Measurements from ENCODE around the gene BASP1.

BASP1 gene

GRCh38 chr5:17230808-17231525 lies 13.5 kb downstream of the BASP1 start:
- Histone ChIP-seq H3K79me1 (ENCODE audit: low read length) (peaks cover 2% of the 10 kb centered on the region), H3K18ac (ENCODE audit: low read length) (no peak overlapping the region), H3K4me2 (ENCODE audit: low read length) (no peak overlapping the region), H3K4me1 (ENCODE audit: control insufficient read depth in 1 of 2, insufficient read depth in 2 of 2, low read length in 2 of 2) (peaks cover 7 to 15% of the 10 kb centered on the region in 2 experiments), H3K9ac (ENCODE audit: low read length) (no peak overlapping the region), H2BK12ac (ENCODE audit: low read length) (no peak overlapping the region), H4K91ac (ENCODE audit: low read depth, low read length) (no peak overlapping the region), H4K8ac (ENCODE audit: low read depth, low read length) (no peak overlapping the region), H3K27ac (ENCODE audit: low read depth, low read length) (no peak overlapping the region), H2AFZ (ENCODE audit: insufficient read depth, low read length, poor library complexity) (no peak overlapping the region), H2BK120ac (ENCODE audit: insufficient read depth, low read length, poor library complexity) (no peak overlapping the region), H3K79me2 (ENCODE audit: control insufficient read depth, insufficient read depth, low read length, poor library complexity) (peaks cover 14% of the 10 kb centered on the region), H3K14ac (ENCODE audit: low read length) (no peak overlapping the region), H3K27me3 (ENCODE audit: insufficient read depth, low read length) (no peaks in the 10 kb centered on the region), H3K9me3 (ENCODE audit: insufficient read depth, low read depth, low read length) (no peaks in the 10 kb centered on the region), H4K12ac (ENCODE audit: low read depth, low read length) (no peak overlapping the region), H3K4me3 (ENCODE audit: low read depth, low read length) (no peak overlapping the region), H2BK5ac (ENCODE audit: low read depth, low read length, poor library complexity) (no peak overlapping the region), H3K23ac (ENCODE audit: low read length) (no peak overlapping the region), H2AK5ac (ENCODE audit: low read length) (no peak overlapping the region), H3K36me3 (ENCODE audit: control insufficient read depth in 1 of 2, insufficient read depth in 2 of 2, low read length in 2 of 2) (peaks cover 3 to 23% of the 10 kb centered on the region in 2 experiments), H3K4ac (ENCODE audit: low read depth, low read length) (peak overlapping the region; percentile 55)
- no peak for DNase-seq
- WGBS (ENCODE audit: extremely low coverage, insufficient coverage, insufficient read length): 100% methylated on average over 2 of the region's 10 CpGs

GRCh38 chr5:17232405-17232804 lies 15.0 kb downstream of the BASP1 start:
- DNase-seq: no peak
- WGBS (ENCODE audit: extremely low coverage, insufficient coverage, insufficient read length): no CpG with 5 or more reads among the region's 9 CpGs

GRCh38 chr5:17233488-17233887 lies 16.1 kb downstream of the BASP1 start:
- Histone ChIP-seq H2AK5ac (ENCODE audit: low read length) (no peak overlapping the region), H4K91ac (ENCODE audit: low read depth, low read length) (no peak overlapping the region), H3K27ac (ENCODE audit: low read depth, low read length) (no peak overlapping the region), H3K14ac (ENCODE audit: low read length) (no peak overlapping the region), H3K27me3 (ENCODE audit: insufficient read depth, low read length) (no peaks in the 10 kb centered on the region), H3K4me2 (ENCODE audit: low read length) (no peak overlapping the region), H2BK5ac (ENCODE audit: low read depth, low read length, poor library complexity) (no peak overlapping the region), H3K4me3 (ENCODE audit: low read depth, low read length) (no peak overlapping the region), H3K79me1 (ENCODE audit: low read length) (peaks cover 1% of the 10 kb centered on the region), H3K4me1 (ENCODE audit: control insufficient read depth in 1 of 2, insufficient read depth in 2 of 2, low read length in 2 of 2) (peaks cover 1 to 8% of the 10 kb centered on the region in 2 experiments), H4K12ac (ENCODE audit: low read depth, low read length) (no peak overlapping the region), H2AFZ (ENCODE audit: insufficient read depth, low read length, poor library complexity) (no peak overlapping the region), H3K23ac (ENCODE audit: low read length) (no peak overlapping the region), H2BK12ac (ENCODE audit: low read length) (no peak overlapping the region), H3K79me2 (ENCODE audit: control insufficient read depth, insufficient read depth, low read length, poor library complexity) (peaks cover 14% of the 10 kb centered on the region), H3K9ac (ENCODE audit: low read length) (no peak overlapping the region), H3K4ac (ENCODE audit: low read depth, low read length) (peak overlapping the region; percentile 49), H2BK120ac (ENCODE audit: insufficient read depth, low read length, poor library complexity) (no peak overlapping the region), H3K36me3 (ENCODE audit: control insufficient read depth in 1 of 2, insufficient read depth in 2 of 2, low read length in 2 of 2) (peaks cover 5 to 23% of the 10 kb centered on the region in 2 experiments), H4K8ac (ENCODE audit: low read depth, low read length) (no peak overlapping the region), H3K9me3 (ENCODE audit: insufficient read depth, low read depth, low read length) (no peaks in the 10 kb centered on the region), H3K18ac (ENCODE audit: low read length) (no peak overlapping the region)
- no peak for DNase-seq
- WGBS (ENCODE audit: extremely low coverage, insufficient coverage, insufficient read length): no CpG with 5 or more reads among the region's 6 CpGs

More at GRCh38 chr5:17232405-17232804, 15.0 kb downstream of the BASP1 start:
- Histone ChIP-seq H2AK5ac (ENCODE audit: low read length) (no peak overlapping the region), H3K23ac (ENCODE audit: low read length) (peak overlapping the region; percentile 96), H3K18ac (ENCODE audit: low read length) (no peak overlapping the region), H3K79me1 (ENCODE audit: low read length) (peaks cover 2% of the 10 kb centered on the region), H3K36me3 (ENCODE audit: control insufficient read depth in 1 of 2, insufficient read depth in 2 of 2, low read length in 2 of 2) (peaks cover 5 to 23% of the 10 kb centered on the region in 2 experiments), H2AFZ (ENCODE audit: insufficient read depth, low read length, poor library complexity) (no peak overlapping the region), H3K4me2 (ENCODE audit: low read length) (no peak overlapping the region), H2BK120ac (ENCODE audit: insufficient read depth, low read length, poor library complexity) (no peak overlapping the region), H3K27me3 (ENCODE audit: insufficient read depth, low read length) (no peaks in the 10 kb centered on the region), H3K9me3 (ENCODE audit: insufficient read depth, low read depth, low read length) (no peaks in the 10 kb centered on the region), H2BK12ac (ENCODE audit: low read length) (no peak overlapping the region), H3K4me3 (ENCODE audit: low read depth, low read length) (no peak overlapping the region), H3K9ac (ENCODE audit: low read length) (peak overlapping the region; percentile 64), H4K12ac (ENCODE audit: low read depth, low read length) (no peak overlapping the region), H3K79me2 (ENCODE audit: control insufficient read depth, insufficient read depth, low read length, poor library complexity) (peaks cover 14% of the 10 kb centered on the region), H4K91ac (ENCODE audit: low read depth, low read length) (no peak overlapping the region), H4K8ac (ENCODE audit: low read depth, low read length) (no peak overlapping the region), H2BK5ac (ENCODE audit: low read depth, low read length, poor library complexity) (no peak overlapping the region), H3K27ac (ENCODE audit: low read depth, low read length) (no peak overlapping the region), H3K4me1 (ENCODE audit: control insufficient read depth in 1 of 2, insufficient read depth in 2 of 2, low read length in 2 of 2) (peaks cover 6 to 15% of the 10 kb centered on the region in 2 experiments), H3K14ac (ENCODE audit: low read length) (no peak overlapping the region), H3K4ac (ENCODE audit: low read depth, low read length) (peak overlapping the region; percentile 70)

- H3K36me3 ChIP-seq (ENCODE audit: control insufficient read depth in 1 of 2, insufficient read depth in 2 of 2, low read length in 2 of 2): peaks cover 5 to 22% of the 10 kb centered on the region in 2 experiments
- no peak overlapping the region for H3K4me2 ChIP-seq (ENCODE audit: low read length)
- H3K27me3 ChIP-seq (ENCODE audit: insufficient read depth, low read length): no peaks in the 10 kb centered on the region
- no peak for DNase-seq
- H3K14ac ChIP-seq (ENCODE audit: low read length): no peak overlapping the region
- H3K79me1 ChIP-seq (ENCODE audit: low read length): no peaks in the 10 kb centered on the region
- H4K8ac ChIP-seq (ENCODE audit: low read depth, low read length): no peak overlapping the region
- H3K4ac ChIP-seq (ENCODE audit: low read depth, low read length): no peak overlapping the region
- no peaks in the 10 kb centered on the region for H3K9me3 ChIP-seq (ENCODE audit: insufficient read depth, low read depth, low read length)
- peaks cover 9% of the 10 kb centered on the region for H3K79me2 ChIP-seq (ENCODE audit: control insufficient read depth, insufficient read depth, low read length, poor library complexity)
- H4K12ac ChIP-seq (ENCODE audit: low read depth, low read length): no peak overlapping the region
- H2AK5ac ChIP-seq (ENCODE audit: low read length): no peak overlapping the region
- H3K4me3 ChIP-seq (ENCODE audit: low read depth, low read length): no peak overlapping the region
- peaks cover 0 to 1% of the 10 kb centered on the region in 2 experiments for H3K4me1 ChIP-seq (ENCODE audit: control insufficient read depth in 1 of 2, insufficient read depth in 2 of 2, low read length in 2 of 2)
- no peak overlapping the region for H2BK12ac ChIP-seq (ENCODE audit: low read length)
- H3K27ac ChIP-seq (ENCODE audit: low read depth, low read length): no peak overlapping the region
- no CpG with 5 or more reads among the region's 5 CpGs for WGBS (ENCODE audit: extremely low coverage, insufficient coverage, insufficient read length)
- no peak overlapping the region for H3K18ac ChIP-seq (ENCODE audit: low read length)
- no peak overlapping the region for H3K9ac ChIP-seq (ENCODE audit: low read length)
- H2BK120ac ChIP-seq (ENCODE audit: insufficient read depth, low read length, poor library complexity): no peak overlapping the region
- no peak overlapping the region for H2BK5ac ChIP-seq (ENCODE audit: low read depth, low read length, poor library complexity)
- H2AFZ ChIP-seq (ENCODE audit: insufficient read depth, low read length, poor library complexity): no peak overlapping the region
- H4K91ac ChIP-seq (ENCODE audit: low read depth, low read length): no peak overlapping the region
- no peak overlapping the region for H3K23ac ChIP-seq (ENCODE audit: low read length)
Measured at GRCh38 chr5:17234374-17234773, 16.9 kb downstream of the BASP1 start.
